GM10248 (cell line): ENCODE measurements around the gene SLIT1.
A peak's percentile ranks its signal among the peaks of the same experiment; 100 is the strongest.

Experiments used
- CTCF ChIA-PET: fragments of 300-600 bp; sonication (Branson Sonifier 250); formaldehyde crosslinking; extraction: SDS; loops from one replicate; lab custom pipeline; 2021; ENCODE audit warnings: antibody characterized with exemption; lab: Yijun Ruan, JAX
- POLR2A ChIA-PET: fragments of 350-650 bp; sonication (Branson Sonifier 250); formaldehyde crosslinking; extraction: SDS; loops from one replicate; lab custom pipeline; 2020; ENCODE audit warnings: antibody characterized with exemption; lab: Yijun Ruan, JAX
- DNase-seq: peaks from one replicate; pipeline ENCODE4 v3.0.0; 2012; ENCODE audit errors: extremely low spot score
- CTCF ChIP-seq: IDR thresholded peaks from 2 replicates; pipeline ENCODE4 v1.5.1; 2012; ENCODE audit warnings: mild to moderate bottlenecking, low read depth; ENCODE audit errors: extremely low read depth, missing control alignments, control extremely low read depth

SLIT1 gene

GRCh38 chr10:97096261-97097083 lies 89.3 kb downstream of the SLIT1 start:
- peak; percentile 47 for DNase-seq
- POLR2A ChIA-PET, result no interaction called here
- CTCF ChIA-PET, result interaction anchor here (1.0 to 7.7 kb wide), 4 partner anchors 15 to 114 kb away, joined by 4 to 33 read pairs (median 12); no protein-coding TSS in a partner anchor
- TF ChIP-seq CTCF, result no peak

GRCh38 chr10:97095701-97096260 lies 90.0 kb downstream of the SLIT1 start:
- CTCF ChIA-PET, result interaction anchor here (1.0 to 7.7 kb wide), 3 partner anchors 15 to 115 kb away, joined by 5 to 33 read pairs (median 20); no protein-coding TSS in a partner anchor
- POLR2A ChIA-PET, result no interaction called here
- TF ChIP-seq CTCF, result no peak
- no peak for DNase-seq

- CTCF ChIA-PET, result interaction anchor here (1.1 to 7.7 kb wide), 6 partner anchors 9 to 120 kb away, joined by 3 to 33 read pairs (median 5); no protein-coding TSS in a partner anchor
Observed at GRCh38 chr10:97090644-97091043, 95.1 kb downstream of the SLIT1 start.

GRCh38 chr10:97090035-97090434 lies 95.7 kb downstream of the SLIT1 start:
- ChIA-PET POLR2A (no interaction called here), CTCF (interaction anchor here (0.8 to 7.7 kb wide), 8 partner anchors 8 to 120 kb away, joined by 3 to 33 read pairs (median 4); no protein-coding TSS in a partner anchor)
- TF ChIP-seq CTCF, result no peak
- DNase-seq, result no peak

More at GRCh38 chr10:97090644-97091043, 95.1 kb downstream of the SLIT1 start:
- no peak for DNase-seq
- POLR2A ChIA-PET, result no interaction called here
- TF ChIP-seq CTCF, result no peak

- TF ChIP-seq CTCF, result no peak
- ChIA-PET CTCF (interaction anchor here (0.8 to 7.7 kb wide), 5 partner anchors 9 to 121 kb away, joined by 3 to 33 read pairs (median 4); no protein-coding TSS in a partner anchor), POLR2A (no interaction called here)
- no peak for DNase-seq
Observed at GRCh38 chr10:97089209-97089870, 96.4 kb downstream of the SLIT1 start.

GRCh38 chr10:97087296-97087695 lies 98.5 kb downstream of the SLIT1 start:
- ChIA-PET CTCF (interaction anchor here (1.3 kb wide), 1 partner anchor 110 kb away, joined by 3 read pairs; no protein-coding TSS in a partner anchor), POLR2A (no interaction called here)
- DNase-seq, result no peak
- no peak for TF ChIP-seq CTCF
